Transverse colon (tissue), 4 donors: ENCODE measurements around the gene GPR62. TPM values are rescaled to one million over a fixed set of nuclear protein-coding genes. Genes with fewer than 3 reads are reported as not detected.

Source experiments
- DNase-seq: peaks from one replicate; pipeline ENCODE4 v3.0.0-alpha.2; 2019
- H3K27ac ChIP-seq, 4 donors: fragments of 200-600 bp; sonication (generic); 2 replicates each; pipeline ENCODE4 v1.5.1; 2016 to 2018; ENCODE audit warnings: inconsistent platforms in 4 of 4
- H3K27me3 ChIP-seq: fragments of 200-600 bp; sonication (generic); 2 replicates; pipeline ENCODE4 v1.5.1; 2017; ENCODE audit warnings: inconsistent platforms
- H3K36me3 ChIP-seq, 4 donors: fragments of 200-600 bp; sonication (generic); 2 replicates each; pipeline ENCODE4 v1.5.1; 2017 to 2019; ENCODE audit warnings: inconsistent platforms in 4 of 4
- H3K4me1 ChIP-seq, 4 donors: fragments of 200-600 bp; sonication (generic); 2 replicates each; pipeline ENCODE4 v1.5.1; 2017 to 2020; ENCODE audit warnings: inconsistent platforms in 4 of 4
- H3K4me3 ChIP-seq, 4 donors: fragments of 200-600 bp; sonication (generic); 1 replicate in 1 of 4; 2 replicates in 3 of 4; pipeline versions ENCODE4 v1.5.1 to v1.6.1; 2017 to 2019; ENCODE audit warnings: inconsistent platforms in 4 of 4
- H3K9me3 ChIP-seq, 2 donors: fragments of 200-600 bp; sonication (generic); 2 replicates each; pipeline ENCODE4 v1.5.1; 2017 to 2019; ENCODE audit warnings: inconsistent platforms in 2 of 2
- EP300 ChIP-seq: sonication (generic); formaldehyde crosslinking; IDR thresholded peaks from one replicate; pipeline ENCODE4 v1.6.1; 2017; ENCODE audit warnings: antibody characterized with exemption, low read depth
- POLR2A ChIP-seq: fragments of 450-650 bp; IDR thresholded peaks from one replicate; pipeline ENCODE4 v1.6.1; 2016; ENCODE audit warnings: antibody characterized with exemption, mild to moderate bottlenecking, moderate library complexity
- POLR2AphosphoS5 ChIP-seq, 3 donors: sonication (generic); formaldehyde crosslinking; IDR thresholded peaks; one replicate each; pipeline ENCODE4 v1.6.1; 2016; ENCODE audit warnings: antibody characterized with exemption in 3 of 3
- WGBS, 2 donors: methylation state at CpG; one replicate each; pipeline ENCODE4 v1.1.5; 2018; ENCODE audit warnings: low coverage in 1 of 2; 5-methylcytosine and 5-hydroxymethylcytosine counted together
- in situ Hi-C, 4 donors: fragments of 200-750 bp; cut with MboI; loops; one replicate each; pipeline versions ENCODE4 v1.15.0 to v1.15.1; 2017; ENCODE audit warnings: low sequenced_read_pairs in 3 of 4, low pct_ligation_motif_present in 1 of 4, low pct_unique_long_range_greater_than_20kb in 1 of 4
- intact Hi-C: fragments of 100-400 bp; cut with DNase I; formaldehyde crosslinking; loops from one replicate; pipeline ENCODE4 v1.15.1; 2023; ENCODE audit warnings: low total_unique reads
- total RNA-seq, 4 donors: library from RNA; depleted of rRNA; stranded (reverse); fragments of >200 nt; gene quantifications; one replicate each; pipeline ENCODE4 v1.1.0, GENCODE V29; 2016
- TF ChIP-seq, protein P1 (sequence below), 5 experiments: fragments of 200-600 bp in 3 of 5; fragments of 450-650 bp in 2 of 5; sonication (generic) in 3 of 5; IDR thresholded peaks; 1 replicate in 2 of 5; 2 replicates in 3 of 5; pipeline ENCODE4 v1.5.1; 2016 to 2017; ENCODE audit warnings: antibody characterized with exemption in 5 of 5, inconsistent platforms in 3 of 5, mild to moderate bottlenecking in 2 of 5, moderate library complexity in 1 of 5

GPR62 gene
- total RNA-seq, 4 donors from 2014 or later: not detected

DNA sequence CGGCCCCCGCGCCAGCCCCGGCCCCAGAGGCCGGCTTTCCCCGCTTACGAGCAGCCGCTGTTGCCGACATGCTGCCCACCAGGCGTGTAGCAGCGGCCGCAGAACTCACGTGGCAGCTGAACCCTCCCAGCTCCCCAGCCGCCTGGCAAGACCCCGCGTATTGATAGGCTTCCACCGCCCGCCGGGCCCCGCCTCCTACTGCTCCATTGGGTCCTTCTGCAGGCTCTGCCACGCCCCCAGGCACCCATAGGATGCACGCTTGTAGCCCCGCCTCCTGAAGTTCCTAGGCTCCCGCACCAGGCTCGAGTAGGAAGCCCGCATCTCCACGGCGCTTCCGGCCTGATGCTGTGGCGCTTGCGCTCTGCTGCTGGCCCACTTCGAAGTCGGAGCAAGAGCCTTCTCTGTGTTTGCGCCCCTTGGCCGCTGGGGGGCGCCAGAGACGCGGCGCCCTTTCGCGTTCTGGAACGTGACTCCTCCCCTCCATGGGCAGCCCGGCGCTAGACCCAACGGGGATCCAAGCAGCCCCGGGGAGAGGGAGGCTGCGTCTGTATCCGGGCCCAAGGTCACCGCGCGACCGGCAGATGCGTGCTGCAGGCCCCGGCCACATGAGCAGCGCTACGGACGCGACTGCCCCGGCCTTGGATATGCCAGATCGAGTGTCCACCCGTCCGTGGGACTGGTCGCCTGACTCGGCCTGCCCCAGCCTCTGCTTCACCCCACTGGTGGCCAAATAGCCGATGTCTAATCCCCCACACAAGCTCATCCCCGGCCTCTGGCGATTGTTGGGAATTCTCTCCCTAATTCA, 13.2 kb upstream of the GPR62 start, which contains the start of the genes PARP3 and RRP9:
PARP3 (plus strand) TSS at position 566 of the 805 bp plus-strand sequence. CDS start 993 bp downstream, outside the sequence.
RRP9 (minus strand) TSS at position 107 of the 805 bp plus-strand sequence; CDS start at position 70, 37 bp downstream.
- WGBS, 2 donors: 1% methylated on average over 40 of the region's 67 CpGs; no CpG with 5 or more reads in 1 of the 2 donors

DNA sequence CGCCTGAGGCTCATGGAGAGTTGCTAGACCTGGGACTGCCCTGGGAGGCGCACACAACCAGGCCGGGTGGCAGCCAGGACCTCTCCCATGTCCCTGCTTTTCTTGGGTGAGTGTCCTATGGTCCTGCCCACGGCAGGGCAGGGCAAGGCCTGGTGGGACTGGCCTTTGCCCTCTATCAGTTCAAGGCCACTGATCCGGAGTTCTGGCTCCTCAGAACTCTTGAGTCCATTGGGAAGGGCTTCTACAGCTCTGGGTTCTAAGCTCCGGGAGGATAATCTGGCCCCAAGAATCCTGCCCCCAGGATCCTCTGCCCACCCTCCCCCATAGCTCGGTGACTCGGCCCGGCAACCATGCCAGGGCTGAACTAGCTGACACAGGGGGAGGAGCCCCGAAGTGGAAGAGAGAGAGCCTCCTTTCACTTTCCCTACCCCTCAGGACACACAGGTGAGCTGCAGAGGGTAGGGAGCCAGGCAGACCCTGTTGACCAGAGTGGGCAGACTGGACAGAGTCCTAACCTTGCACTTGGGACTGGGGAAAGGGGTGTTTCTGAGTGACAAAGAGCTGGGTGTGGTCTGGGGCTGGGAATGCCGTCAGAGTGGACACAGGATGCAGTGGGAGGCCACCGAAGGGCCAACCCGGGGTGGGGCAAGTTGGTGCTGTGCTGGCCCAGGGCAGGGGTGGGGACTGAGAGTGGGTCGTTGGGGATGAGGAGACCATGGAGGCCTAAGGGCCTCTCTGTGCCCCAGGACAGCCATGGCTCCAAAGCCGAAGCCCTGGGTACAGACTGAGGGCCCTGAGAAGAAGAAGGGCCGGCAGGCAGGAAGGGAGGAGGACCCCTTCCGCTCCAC, 12.4 kb upstream of the GPR62 start:
- WGBS, 2 donors: 32% methylated on average over 14 of the region's 17 CpGs; no CpG with 5 or more reads in 1 of the 2 donors
- peaks cover 18 to 30% (median 27%) of the 10 kb centered on the region in 4 donors for H3K4me1 ChIP-seq
- H3K9me3 ChIP-seq: no peaks in the 10 kb centered on the region
- peaks cover 0 to 3% (median under 1%) of the 10 kb centered on the region in 4 donors for H3K36me3 ChIP-seq
- TF ChIP-seq POLR2AphosphoS5 (IDR thresholded peaks at IDR 0.05): peak in 2 of 3 donors; percentile 51 to 58
- no peak for TF ChIP-seq EP300
- peak; percentile 60 for TF ChIP-seq POLR2A
- intact Hi-C loops (no loop called here), in situ Hi-C loops (no loop called here)
- H3K27ac ChIP-seq: peak overlapping the region; percentile 89 to 97 (median 93)
- peak; percentile 73 for DNase-seq
- H3K27me3 ChIP-seq: no peaks in the 10 kb centered on the region
- peak overlapping the region; percentile 27 to 46 (median 40) for H3K4me3 ChIP-seq

More for the DNA sequence above, 13.2 kb upstream of the GPR62 start, which contains the start of the genes PARP3 and RRP9:
- Histone ChIP-seq H3K36me3 (peaks cover 0 to 6% (median 2%) of the 10 kb centered on the region in 4 donors), H3K27ac (peak within 1 kb of the TSS; percentile 89 to 97 (median 93)), H3K9me3 (no peaks in the 10 kb centered on the region), H3K27me3 (no peaks in the 10 kb centered on the region), H3K4me1 (peaks cover 18 to 30% (median 27%) of the 10 kb centered on the region in 4 donors), H3K4me3 (peak within 1 kb of the TSS; percentile 67 to 90 (median 80))
- intact Hi-C loops: no loop called here
- DNase-seq: peak; percentile 100
- in situ Hi-C loops: no loop called here
- TF ChIP-seq POLR2A: peak; percentile 82
- TF ChIP-seq EP300: no peak
- TF ChIP-seq, protein P1, sequence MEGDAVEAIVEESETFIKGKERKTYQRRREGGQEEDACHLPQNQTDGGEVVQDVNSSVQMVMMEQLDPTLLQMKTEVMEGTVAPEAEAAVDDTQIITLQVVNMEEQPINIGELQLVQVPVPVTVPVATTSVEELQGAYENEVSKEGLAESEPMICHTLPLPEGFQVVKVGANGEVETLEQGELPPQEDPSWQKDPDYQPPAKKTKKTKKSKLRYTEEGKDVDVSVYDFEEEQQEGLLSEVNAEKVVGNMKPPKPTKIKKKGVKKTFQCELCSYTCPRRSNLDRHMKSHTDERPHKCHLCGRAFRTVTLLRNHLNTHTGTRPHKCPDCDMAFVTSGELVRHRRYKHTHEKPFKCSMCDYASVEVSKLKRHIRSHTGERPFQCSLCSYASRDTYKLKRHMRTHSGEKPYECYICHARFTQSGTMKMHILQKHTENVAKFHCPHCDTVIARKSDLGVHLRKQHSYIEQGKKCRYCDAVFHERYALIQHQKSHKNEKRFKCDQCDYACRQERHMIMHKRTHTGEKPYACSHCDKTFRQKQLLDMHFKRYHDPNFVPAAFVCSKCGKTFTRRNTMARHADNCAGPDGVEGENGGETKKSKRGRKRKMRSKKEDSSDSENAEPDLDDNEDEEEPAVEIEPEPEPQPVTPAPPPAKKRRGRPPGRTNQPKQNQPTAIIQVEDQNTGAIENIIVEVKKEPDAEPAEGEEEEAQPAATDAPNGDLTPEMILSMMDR (IDR thresholded peaks at IDR 0.05): peak; percentile 96 to 100 (median 99)
- TF ChIP-seq POLR2AphosphoS5 (IDR thresholded peaks at IDR 0.05): peak; percentile 9 to 82 (median 81)

DNA sequence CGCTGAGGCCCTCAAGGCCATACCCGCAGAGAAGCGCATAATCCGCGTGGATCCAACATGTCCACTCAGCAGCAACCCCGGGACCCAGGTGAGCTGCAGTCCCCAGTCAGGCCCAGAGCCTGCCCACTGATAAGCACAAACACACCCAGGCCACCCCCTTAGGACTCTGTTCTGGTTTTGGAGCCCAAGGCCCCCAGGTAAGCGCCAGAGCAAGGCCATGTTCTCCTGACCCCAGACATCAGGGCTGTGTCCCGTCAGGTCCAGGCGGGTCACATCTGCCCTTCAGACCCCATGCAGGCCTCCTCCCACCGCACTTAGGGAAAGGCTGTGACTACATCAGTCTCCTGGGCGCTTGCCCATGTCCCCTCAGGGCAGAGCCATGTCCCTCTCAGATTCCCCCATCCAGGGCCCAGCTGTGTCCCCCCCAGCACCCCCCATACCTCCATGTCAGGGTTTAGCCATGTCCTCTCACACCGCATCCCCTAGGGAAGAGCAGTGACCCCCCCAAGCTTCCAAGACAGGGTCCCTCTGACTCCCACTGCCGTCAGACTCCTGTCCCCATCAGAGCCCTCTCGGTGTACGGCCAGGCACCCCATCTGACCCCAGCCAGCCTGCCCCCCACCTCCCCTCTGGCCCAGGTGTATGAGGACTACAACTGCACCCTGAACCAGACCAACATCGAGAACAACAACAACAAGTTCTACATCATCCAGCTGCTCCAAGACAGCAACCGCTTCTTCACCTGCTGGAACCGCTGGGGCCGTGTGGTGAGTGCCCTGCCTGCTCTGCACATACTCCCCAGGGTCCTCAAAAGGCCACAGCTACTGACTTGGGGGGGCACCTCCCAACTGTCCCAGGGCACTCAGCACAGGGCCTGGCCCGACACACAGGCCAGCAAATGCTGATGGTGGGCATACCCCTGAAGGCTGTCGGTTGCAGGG, 11.5 kb upstream of the GPR62 start:
- 94% methylated on average over 21 of the region's 21 CpGs; no CpG with 5 or more reads in 1 of the 2 donors for WGBS, 2 donors
- in situ Hi-C loops (no loop called here), intact Hi-C loops (no loop called here)
- TF ChIP-seq EP300 (no peak), POLR2A (no peak)
- Histone ChIP-seq H3K4me3 (no peak overlapping the region), H3K4me1 (peaks cover 18 to 30% (median 27%) of the 10 kb centered on the region in 4 donors), H3K27me3 (no peaks in the 10 kb centered on the region), H3K36me3 (no peaks in the 10 kb centered on the region), H3K9me3 (no peaks in the 10 kb centered on the region), H3K27ac (peak overlapping the region; percentile 89 to 97 (median 93))
- no peak for DNase-seq

DNA sequence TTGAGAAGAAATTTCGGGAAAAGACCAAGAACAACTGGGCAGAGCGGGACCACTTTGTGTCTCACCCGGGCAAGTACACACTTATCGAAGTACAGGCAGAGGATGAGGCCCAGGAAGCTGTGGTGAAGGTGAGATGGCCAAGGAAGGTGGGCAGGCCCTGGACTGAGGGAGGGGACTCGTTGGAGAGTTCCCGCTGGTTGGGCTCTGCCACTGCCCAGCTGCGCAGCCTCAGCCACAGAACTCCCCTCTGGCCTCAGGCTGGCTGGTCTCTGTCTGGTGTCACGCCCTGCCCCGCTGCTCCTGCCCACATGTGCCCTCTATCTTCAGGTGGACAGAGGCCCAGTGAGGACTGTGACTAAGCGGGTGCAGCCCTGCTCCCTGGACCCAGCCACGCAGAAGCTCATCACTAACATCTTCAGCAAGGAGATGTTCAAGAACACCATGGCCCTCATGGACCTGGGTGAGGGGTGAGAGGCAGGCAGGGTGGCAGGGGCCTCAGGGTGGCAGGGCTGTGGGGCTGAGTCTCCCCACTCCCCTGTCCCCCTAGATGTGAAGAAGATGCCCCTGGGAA, 10.6 kb upstream of the GPR62 start:
- Histone ChIP-seq H3K27me3 (no peaks in the 10 kb centered on the region), H3K4me1 (peaks cover 18 to 30% (median 27%) of the 10 kb centered on the region in 4 donors), H3K4me3 (no peak overlapping the region), H3K9me3 (no peaks in the 10 kb centered on the region), H3K36me3 (no peaks in the 10 kb centered on the region), H3K27ac (no peak overlapping the region)
- WGBS, 2 donors: 80 to 87% methylated on average over 1 to 11 of the region's 11 CpGs
- TF ChIP-seq, protein P1 (IDR thresholded peaks at IDR 0.05): no peak
- TF ChIP-seq EP300 (no peak), POLR2AphosphoS5 (IDR thresholded peaks at IDR 0.05) (no peak), POLR2A (no peak)
- in situ Hi-C loops (no loop called here), intact Hi-C loops (loop anchor here (5.0 kb wide), 1 partner anchor 1868 kb away; no protein-coding TSS in a partner anchor)
- DNase-seq: no peak
